Suprapubic skin (tissue), 4 donors: Measurements from ENCODE around the gene IGF2R. TPM values are rescaled to one million over a fixed set of nuclear protein-coding genes. Genes with fewer than 3 reads are reported as not detected.
A peak's percentile ranks its signal among the peaks of the same experiment; 100 is the strongest.

Experiments used
- DNase-seq, 2 donors: peaks; one replicate each; pipeline ENCODE4 v3.0.0-alpha.2; 2019; ENCODE audit warnings: low spot score in 2 of 2
- H3K27ac ChIP-seq: fragments of 200-600 bp; sonication (generic); one replicate; pipeline ENCODE4 v1.5.1; 2019
- H3K27me3 ChIP-seq: fragments of 200-600 bp; sonication (generic); one replicate; pipeline ENCODE4 v1.5.1; 2019
- H3K36me3 ChIP-seq: fragments of 200-600 bp; sonication (generic); one replicate; pipeline ENCODE4 v1.5.1; 2019
- H3K4me1 ChIP-seq: fragments of 200-600 bp; sonication (generic); one replicate; pipeline ENCODE4 v1.5.1; 2019
- H3K4me3 ChIP-seq: fragments of 200-600 bp; sonication (generic); one replicate; pipeline ENCODE4 v1.5.1; 2019; ENCODE audit warnings: mild to moderate bottlenecking
- H3K9me3 ChIP-seq: fragments of 200-600 bp; sonication (generic); one replicate; pipeline ENCODE4 v1.5.1; 2019
- CTCF ChIP-seq, 2 donors: fragments of 200-600 bp in 1 of 2; fragments of 450-650 bp in 1 of 2; sonication (generic) in 1 of 2; IDR thresholded peaks; one replicate each; pipeline ENCODE4 v1.5.1; 2016 to 2019; ENCODE audit warnings: antibody characterized with exemption in 2 of 2, mild to moderate bottlenecking in 1 of 2, moderate library complexity in 1 of 2
- EP300 ChIP-seq: sonication (generic); formaldehyde crosslinking; IDR thresholded peaks from one replicate; pipeline ENCODE4 v1.6.1; 2017; ENCODE audit warnings: antibody characterized with exemption
- POLR2A ChIP-seq, 2 donors: fragments of 450-650 bp; IDR thresholded peaks; one replicate each; pipeline ENCODE4 v1.6.1; 2017; ENCODE audit warnings: antibody characterized with exemption in 2 of 2, mild to moderate bottlenecking in 2 of 2, moderate library complexity in 2 of 2
- POLR2AphosphoS5 ChIP-seq, 3 donors: sonication (generic); formaldehyde crosslinking; IDR thresholded peaks; one replicate each; pipeline ENCODE4 v1.6.1; 2017; ENCODE audit warnings: antibody characterized with exemption in 3 of 3
- WGBS: methylation state at CpG from one replicate; pipeline ENCODE4 v1.1.5; 2018; 5-methylcytosine and 5-hydroxymethylcytosine counted together
- total RNA-seq, 4 donors: library from RNA; depleted of rRNA; stranded (reverse); fragments of >200 nt; gene quantifications; one replicate each; pipeline ENCODE4 v1.1.0, GENCODE V29; 2016

IGF2R gene
- total RNA-seq, 4 donors from 2014 or later, result 58.2 to 137 (median 90.6) TPM

- Histone ChIP-seq H3K9me3 (no peaks in the 10 kb centered on the region), H3K4me1 (peaks cover 81% of the 10 kb centered on the region), H3K36me3 (no peaks in the 10 kb centered on the region), H3K27me3 (no peaks in the 10 kb centered on the region), H3K27ac (no peak overlapping the region), H3K4me3 (no peak overlapping the region)
- 50% methylated on average over 11 of the region's 11 CpGs for WGBS
- DNase-seq, result no peak
- no peak for TF ChIP-seq POLR2A (IDR thresholded peaks at IDR 0.05)
- TF ChIP-seq EP300, result no peak
- TF ChIP-seq POLR2AphosphoS5 (IDR thresholded peaks at IDR 0.05), result no peak
- TF ChIP-seq CTCF (IDR thresholded peaks at IDR 0.05), result no peak
Observed at GRCh38 chr6:159985296-159985945, 16.5 kb downstream of the IGF2R start.

- Histone ChIP-seq H3K36me3 (peaks cover 5% of the 10 kb centered on the region), H3K9me3 (no peaks in the 10 kb centered on the region), H3K4me1 (peaks cover 49% of the 10 kb centered on the region), H3K27ac (peak overlapping the region; percentile 40), H3K4me3 (no peak overlapping the region), H3K27me3 (no peaks in the 10 kb centered on the region)
- WGBS, result 65% methylated on average over 7 of the region's 7 CpGs
- DNase-seq, result no peak
- no peak for TF ChIP-seq EP300
Observed at GRCh38 chr6:159988983-159989454, 20.1 kb downstream of the IGF2R start.

GRCh38 chr6:159989492-159990480 is 20.9 kb downstream of the IGF2R start:
- H3K4me1 ChIP-seq, result peaks cover 41% of the 10 kb centered on the region
- H3K27ac ChIP-seq, result no peak overlapping the region
- H3K27me3 ChIP-seq, result no peaks in the 10 kb centered on the region
- no peak for DNase-seq
- no peak overlapping the region for H3K4me3 ChIP-seq
- H3K9me3 ChIP-seq, result no peaks in the 10 kb centered on the region
- peaks cover 5% of the 10 kb centered on the region for H3K36me3 ChIP-seq
- no peak for TF ChIP-seq CTCF (IDR thresholded peaks at IDR 0.05)
- TF ChIP-seq POLR2AphosphoS5 (IDR thresholded peaks at IDR 0.05), result no peak
- no peak for TF ChIP-seq POLR2A (IDR thresholded peaks at IDR 0.05)
- TF ChIP-seq EP300, result no peak
- WGBS, result 60% methylated on average over 10 of the region's 10 CpGs

- 73% methylated on average over 1 of the region's 1 CpG for WGBS
- H3K4me1 ChIP-seq, result peaks cover 29% of the 10 kb centered on the region
- H3K27me3 ChIP-seq, result no peaks in the 10 kb centered on the region
- DNase-seq, result no peak
- H3K9me3 ChIP-seq, result no peaks in the 10 kb centered on the region
- peaks cover 12% of the 10 kb centered on the region for H3K36me3 ChIP-seq
- H3K4me3 ChIP-seq, result no peak overlapping the region
- TF ChIP-seq POLR2A (IDR thresholded peaks at IDR 0.05) (no peak), POLR2AphosphoS5 (IDR thresholded peaks at IDR 0.05) (no peak), CTCF (IDR thresholded peaks at IDR 0.05) (no peak), EP300 (no peak)
- no peak overlapping the region for H3K27ac ChIP-seq
Observed at GRCh38 chr6:159992366-159992765, 23.5 kb downstream of the IGF2R start.

GRCh38 chr6:159995405-159995804 is 26.5 kb downstream of the IGF2R start:
- Histone ChIP-seq H3K27ac (no peak overlapping the region), H3K9me3 (no peaks in the 10 kb centered on the region), H3K27me3 (no peaks in the 10 kb centered on the region), H3K4me3 (no peak overlapping the region), H3K4me1 (peaks cover 4% of the 10 kb centered on the region), H3K36me3 (peaks cover 12% of the 10 kb centered on the region)
- no peak for DNase-seq
- TF ChIP-seq EP300, result no peak
- no peak for TF ChIP-seq POLR2A (IDR thresholded peaks at IDR 0.05)
- TF ChIP-seq CTCF (IDR thresholded peaks at IDR 0.05), result no peak
- TF ChIP-seq POLR2AphosphoS5 (IDR thresholded peaks at IDR 0.05), result no peak
- 100% methylated on average over 2 of the region's 2 CpGs for WGBS
